IMR-90 (cell line): ENCODE data around the gene FOXR1. TPM values are rescaled to one million over a fixed set of nuclear protein-coding genes. Genes with fewer than 3 reads are reported as not detected.
A peak's percentile ranks its signal among the peaks of the same experiment; 100 is the strongest.

Experiments used
- ATAC-seq: fragments of 200-7000 bp; cut with Tn5 transposase; 2 replicates; pipeline ENCODE4 v1.9.1; 2020; ENCODE audit warnings: low read depth, mild to moderate bottlenecking, moderate library complexity
- BruUV-seq: library from RNA; stranded (reverse); fragments of 400-500 nt; replicated peaks from 2 replicates; lab custom pipeline; 2021; lab: Mats Ljungman, UMichigan
- CTCF ChIA-PET: fragments of 300-600 bp; formaldehyde crosslinking; extraction: SDS; loops from one replicate; lab custom pipeline; 2021; ENCODE audit warnings: antibody characterized with exemption; lab: Yijun Ruan, JAX
- POLR2A ChIA-PET: fragments of 300-600 bp; sonication (Branson Sonifier 250); formaldehyde crosslinking; loops from one replicate; lab custom pipeline; 2022; ENCODE audit warnings: antibody characterized with exemption; ENCODE audit not compliant: unreplicated experiment; lab: Charles Lee
- DNase-seq: peaks from one replicate; pipeline ENCODE4 v3.0.0; 2013
- H2AFZ ChIP-seq: replicated peaks from 2 replicates; pipeline ENCODE3; 2013; ENCODE audit warnings: low read length, mild to moderate bottlenecking; ENCODE audit not compliant: poor library complexity
- H2AK5ac ChIP-seq: 2 replicates; pipeline ENCODE4 v1.6.1; 2013; ENCODE audit warnings: low read depth, low read length, inconsistent platforms
- H2AK9ac ChIP-seq: replicated peaks from 2 replicates; pipeline ENCODE3; 2013; ENCODE audit warnings: mild to moderate bottlenecking, low read depth, low read length, moderate library complexity; ENCODE audit not compliant: poor library complexity
- H2BK120ac ChIP-seq: 2 replicates; pipeline ENCODE4 v1.6.1; 2013; ENCODE audit warnings: low read depth, low read length, inconsistent platforms
- H2BK15ac ChIP-seq: 3 replicates; pipeline ENCODE4 v1.6.1; 2013; ENCODE audit warnings: low read depth, low read length, inconsistent platforms
- H2BK20ac ChIP-seq: 2 replicates; pipeline ENCODE4 v1.6.1; 2013; ENCODE audit warnings: low read depth, mild to moderate bottlenecking, inconsistent platforms, low read length, moderate library complexity
- H2BK5ac ChIP-seq: 2 replicates; pipeline ENCODE4 v1.6.1; 2013; ENCODE audit warnings: mild to moderate bottlenecking, low read depth, low read length, inconsistent platforms; ENCODE audit not compliant: poor library complexity, severe bottlenecking
- H3K14ac ChIP-seq: replicated peaks from 2 replicates; pipeline ENCODE4 v1.6.1; 2013; ENCODE audit warnings: low read depth, low read length, inconsistent platforms
- H3K18ac ChIP-seq: 2 replicates; pipeline ENCODE4 v1.6.1; 2013; ENCODE audit warnings: low read depth, low read length, control low read depth
- H3K23ac ChIP-seq: 2 replicates; pipeline ENCODE4 v1.6.1; 2013; ENCODE audit warnings: low read depth, low read length, inconsistent platforms
- H3K27ac ChIP-seq: 2 replicates; pipeline ENCODE4 v1.5.1; 2013; ENCODE audit warnings: mild to moderate bottlenecking, control low read depth, low read length; ENCODE audit not compliant: insufficient read depth
- H3K27me3 ChIP-seq: 2 replicates; pipeline ENCODE4 v1.6.1; 2013; ENCODE audit warnings: low read length; ENCODE audit not compliant: control insufficient read depth, insufficient read depth
- H3K36me3 ChIP-seq: 2 replicates; pipeline ENCODE4 v1.6.1; 2013; ENCODE audit warnings: low read length, mixed read lengths; ENCODE audit not compliant: control insufficient read depth, insufficient read depth
- H3K4ac ChIP-seq: 2 replicates; pipeline ENCODE4 v1.6.1; 2013; ENCODE audit warnings: low read depth, low read length, inconsistent platforms
- H3K4me1 ChIP-seq: 2 replicates; pipeline ENCODE4 v1.6.1; 2013; ENCODE audit warnings: low read length, mixed read lengths; ENCODE audit not compliant: control insufficient read depth, insufficient read depth
- H3K4me2 ChIP-seq: 2 replicates; pipeline ENCODE4 v1.6.1; 2013; ENCODE audit warnings: low read depth, mild to moderate bottlenecking, control low read depth, low read length, moderate library complexity
- H3K4me3 ChIP-seq: 2 replicates; pipeline ENCODE4 v1.5.1; 2013; ENCODE audit warnings: low read depth, mild to moderate bottlenecking, control low read depth, low read length, moderate library complexity; ENCODE audit not compliant: insufficient read depth
- H3K56ac ChIP-seq: 2 replicates; pipeline ENCODE4 v1.6.1; 2013; ENCODE audit warnings: low read length, inconsistent platforms; ENCODE audit not compliant: insufficient read depth; ENCODE audit errors: extremely low read depth
- H3K79me1 ChIP-seq, 2 experiments: 2 replicates each; pipeline ENCODE4 v1.6.1; 2013; ENCODE audit warnings: low read length in 2 of 2, inconsistent platforms in 1 of 2, low read depth in 1 of 2
- H3K9ac ChIP-seq: 2 replicates; pipeline ENCODE4 v1.6.1; 2013; ENCODE audit warnings: low read depth, low read length, control low read depth
- H3K9me1 ChIP-seq: 2 replicates; pipeline ENCODE4 v1.6.1; 2013; ENCODE audit warnings: low read length, inconsistent platforms; ENCODE audit not compliant: insufficient read depth
- H3K9me3 ChIP-seq: 2 replicates; pipeline ENCODE4 v1.6.1; 2013; ENCODE audit warnings: low read length; ENCODE audit not compliant: control insufficient read depth, insufficient read depth
- H4K20me1 ChIP-seq: 2 replicates; pipeline ENCODE4 v1.6.1; 2013; ENCODE audit warnings: low read length, inconsistent platforms; ENCODE audit not compliant: insufficient read depth
- H4K5ac ChIP-seq: 2 replicates; pipeline ENCODE4 v1.6.1; 2013; ENCODE audit warnings: mild to moderate bottlenecking, low read depth, low read length, control low read depth
- H4K8ac ChIP-seq, 2 experiments: 2 replicates each; pipeline ENCODE4 v1.6.1; 2013; ENCODE audit warnings: low read depth in 2 of 2, low read length in 2 of 2, control low read depth in 1 of 2, inconsistent platforms in 1 of 2
- H4K91ac ChIP-seq: 2 replicates; pipeline ENCODE4 v1.6.1; 2013; ENCODE audit warnings: low read depth, low read length, inconsistent platforms; ENCODE audit not compliant: insufficient read depth
- CTCF ChIP-seq: conservative IDR thresholded peaks from 2 replicates; pipeline ENCODE4 v1.5.1; 2012; ENCODE audit warnings: mild to moderate bottlenecking, low read depth, low read length, improper control_type of control experiment
- WGBS, 2 experiments: methylation state at CpG; one replicate each; pipeline versions ENCODE4 v1.1.5 to v1.1.7; 2013; ENCODE audit warnings: missing lambda C conversion rate in 2 of 2; ENCODE audit not compliant: insufficient read length in 1 of 2; ENCODE audit errors: extremely low coverage in 2 of 2; 5-methylcytosine and 5-hydroxymethylcytosine counted together
- dilution Hi-C: fragments of 300-500 bp; cut with HindIII; formaldehyde crosslinking; loops from one replicate; pipeline ENCODE4 v1.14.3; 2018; ENCODE audit warnings: low sequenced_read_pairs; ENCODE audit not compliant: unreplicated experiment
- in situ Hi-C: fragments of 300-500 bp; cut with MboI; formaldehyde crosslinking; loops from 3 replicates; pipeline ENCODE4 v1.14.3; 2019; ENCODE audit warnings: low sequenced_read_pairs, inconsistent platforms, mixed read lengths
- intact Hi-C: fragments of 100-400 bp; cut with micrococcal nuclease; formaldehyde crosslinking; loops from 2 replicates; pipeline ENCODE4 v1.10.0; 2022
- polyA plus RNA-seq, 3 experiments: library from polyadenylated mRNA; depleted of rRNA; stranded (reverse); fragments of >200 nt; gene quantifications; 2 replicates each; pipeline ENCODE4 v1.2.3, GENCODE V29; 2012; ENCODE audit warnings: low replicate concordance in 1 of 3
- total RNA-seq: library from RNA; depleted of rRNA; stranded (reverse); fragments of >200 nt; gene quantifications from 2 replicates; pipeline ENCODE4 v1.2.3, GENCODE V29; 2012
- TF ChIP-seq, protein P1 (sequence below): fragments of 150-350 bp; IDR thresholded peaks from 2 replicates; pipeline ENCODE4 v1.6.1; 2016; ENCODE audit warnings: low read depth, mild to moderate bottlenecking, low read length, moderate library complexity, borderline replicate concordance

Gene FOXR1
- total and polyA plus RNA-seq, 2 of the 4 experiments (the other 2 are of a cell fraction), result not detected

GRCh38 chr11:118996926-118997626, 25.5 kb downstream of the FOXR1 start:
- POLR2A ChIA-PET, result interaction anchor here (0.6 kb wide), 1 partner anchor 340 kb away, joined by 3 read pairs; no protein-coding TSS in a partner anchor
- H3K4ac ChIP-seq, result peak overlapping the region; percentile 91
- H3K27ac ChIP-seq, result peak overlapping the region; percentile 62
- H4K5ac ChIP-seq, result peak overlapping the region; percentile 90
- no peaks in the 10 kb centered on the region for H3K27me3 ChIP-seq
- H3K56ac ChIP-seq, result peak overlapping the region; percentile 37
- H3K79me1 ChIP-seq, result peaks cover 22 to 50% of the 10 kb centered on the region in 2 experiments
- no peaks in the 10 kb centered on the region for H3K9me3 ChIP-seq
- BruUV-seq, result no TSS peak
- intact Hi-C loops (no loop called here), in situ Hi-C loops (no loop called here), dilution Hi-C loops (no loop called here)
- DNase-seq (peak; percentile 44), ATAC-seq (peak; percentile 21)
- H4K91ac ChIP-seq, result peak overlapping the region; percentile 83
- H2BK20ac ChIP-seq, result no peak overlapping the region
- H2BK15ac ChIP-seq, result 0 out of 3 replicates have a peak overlapping the region, but pooled peaks have one; percentile 17
- peak overlapping the region; percentile 80 for H2AK5ac ChIP-seq
- H3K4me3 ChIP-seq, result peak overlapping the region; percentile 83
- H2BK5ac ChIP-seq, result peak overlapping the region; percentile 63
- H2AK9ac ChIP-seq, result peak overlapping the region; percentile 18
- no peaks in the 10 kb centered on the region for H4K20me1 ChIP-seq
- TF ChIP-seq, protein P1, sequence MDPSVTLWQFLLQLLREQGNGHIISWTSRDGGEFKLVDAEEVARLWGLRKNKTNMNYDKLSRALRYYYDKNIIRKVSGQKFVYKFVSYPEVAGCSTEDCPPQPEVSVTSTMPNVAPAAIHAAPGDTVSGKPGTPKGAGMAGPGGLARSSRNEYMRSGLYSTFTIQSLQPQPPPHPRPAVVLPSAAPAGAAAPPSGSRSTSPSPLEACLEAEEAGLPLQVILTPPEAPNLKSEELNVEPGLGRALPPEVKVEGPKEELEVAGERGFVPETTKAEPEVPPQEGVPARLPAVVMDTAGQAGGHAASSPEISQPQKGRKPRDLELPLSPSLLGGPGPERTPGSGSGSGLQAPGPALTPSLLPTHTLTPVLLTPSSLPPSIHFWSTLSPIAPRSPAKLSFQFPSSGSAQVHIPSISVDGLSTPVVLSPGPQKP, result no peak
- peak; percentile 27; the same call in 1 of the 2 replicates for TF ChIP-seq CTCF
- H3K36me3 ChIP-seq, result peaks cover 4% of the 10 kb centered on the region
- H3K23ac ChIP-seq, result peak overlapping the region; percentile 96
- 47% methylated on average over 9 of the region's 22 CpGs; no CpG with 5 or more reads in 1 of the 2 experiments for WGBS, 2 experiments
- H2BK120ac ChIP-seq, result no peak overlapping the region
- CTCF ChIA-PET, result no interaction called here
- H4K8ac ChIP-seq, result peak overlapping the region; percentile 92 to 93
- no peak overlapping the region for H3K18ac ChIP-seq
- H3K4me1 ChIP-seq, result peaks cover 7% of the 10 kb centered on the region
- peak overlapping the region; percentile 98 for H3K4me2 ChIP-seq
- peaks cover 8% of the 10 kb centered on the region for H3K9me1 ChIP-seq
- H2AFZ ChIP-seq, result peak overlapping the region; percentile 93
- H3K9ac ChIP-seq, result peak overlapping the region; percentile 87
- peak overlapping the region; percentile 97; the same call in 1 of the 2 replicates for H3K14ac ChIP-seq
